Measurements from ENCODE around the gene SYNPO2L.
"Not testable (repeated sequence)": the region's sequence is repeated elsewhere in the genome, so short reads cannot be mapped to it uniquely, and the experiment has no call there.

SYNPO2L gene

GRCh38 chr10:73655990-73656298 lies at the start of gene SYNPO2L:
Gene SYNPO2L (minus strand): TSS chr10:73656029. CDS start chr10:73655922, 107 bp downstream.
- H3K27ac ChIP-seq, result no peak within 1 kb of the TSS
- TF ChIP-seq CTCF (IDR thresholded peaks at IDR 0.05) (no peak), ZFX (IDR thresholded peaks at IDR 0.05; ENCODE audit: borderline replicate concordance) (no peak)

DNA sequence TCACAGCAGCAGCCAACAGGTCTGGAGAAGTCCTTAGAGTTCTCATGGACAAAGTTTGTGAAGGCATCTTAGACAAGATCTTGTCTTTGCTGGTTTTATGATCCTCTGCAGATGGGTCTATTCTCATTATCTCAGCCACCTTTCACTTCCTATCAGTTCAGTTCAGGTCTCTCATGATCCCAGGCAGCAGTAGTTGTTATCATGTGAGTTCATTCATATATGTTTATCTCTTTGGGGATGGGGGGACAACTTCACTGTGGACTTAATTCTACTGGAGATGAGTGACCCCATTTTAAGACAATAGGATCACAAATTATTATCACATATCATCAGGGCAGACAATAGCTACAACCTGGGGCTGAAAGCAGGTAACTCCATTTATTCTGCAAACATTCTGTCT lies 48.1 kb upstream of the SYNPO2L start:
- H3K27ac ChIP-seq, result not testable (repeated sequence)

GRCh38 chr10:73698819-73699218 lies 43.0 kb upstream of the SYNPO2L start:
- not testable (repeated sequence) for H3K27ac ChIP-seq

GRCh38 chr10:73697675-73698159 lies 41.9 kb upstream of the SYNPO2L start, which contains the start of gene AGAP5:
Gene AGAP5 (minus strand): TSS chr10:73698109. CDS start chr10:73697755, 354 bp downstream.
- not testable (repeated sequence) for H3K27ac ChIP-seq

DNA sequence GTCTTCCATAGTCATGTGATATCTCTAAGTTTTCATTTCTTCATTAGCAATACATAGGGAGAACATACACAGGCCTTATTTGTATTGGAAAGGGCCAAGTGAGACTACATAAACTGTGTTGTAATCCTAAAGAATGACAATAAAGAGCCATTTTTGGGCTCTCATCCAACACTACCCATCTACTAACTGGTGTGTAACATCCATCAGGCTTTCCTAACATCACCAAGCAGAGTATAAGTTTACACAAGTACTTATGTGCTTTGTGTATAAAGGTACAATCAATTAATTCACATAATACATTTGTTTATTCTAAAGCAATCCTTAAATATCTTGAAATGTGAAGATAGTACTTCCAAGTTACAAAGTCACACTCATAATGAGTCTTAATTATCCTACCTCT lies 39.5 kb upstream of the SYNPO2L start:
- H3K27ac ChIP-seq, result not testable (repeated sequence)

DNA sequence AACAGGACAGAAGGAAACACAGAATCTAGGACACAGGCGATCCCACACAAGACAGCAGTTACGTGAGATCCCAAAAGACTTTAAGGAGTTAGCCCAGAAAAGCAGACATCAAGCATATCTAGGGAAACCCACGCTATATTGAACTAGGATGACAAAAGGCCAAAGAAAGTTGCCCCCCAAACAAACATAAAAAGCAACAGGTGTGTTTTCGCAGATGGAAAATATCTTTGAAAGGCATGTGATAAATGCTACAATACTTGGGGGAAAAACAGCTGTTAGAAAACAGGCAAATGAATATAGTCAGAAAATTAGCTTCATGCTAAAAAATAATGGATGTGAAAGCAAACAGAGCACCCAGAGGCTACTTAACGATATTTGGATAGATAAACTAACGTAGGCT lies 34.9 kb upstream of the SYNPO2L start:
- H3K27ac ChIP-seq, result not testable (repeated sequence)

GRCh38 chr10:73689596-73689995 lies 33.8 kb upstream of the SYNPO2L start:
- not testable (repeated sequence) for H3K27ac ChIP-seq

DNA sequence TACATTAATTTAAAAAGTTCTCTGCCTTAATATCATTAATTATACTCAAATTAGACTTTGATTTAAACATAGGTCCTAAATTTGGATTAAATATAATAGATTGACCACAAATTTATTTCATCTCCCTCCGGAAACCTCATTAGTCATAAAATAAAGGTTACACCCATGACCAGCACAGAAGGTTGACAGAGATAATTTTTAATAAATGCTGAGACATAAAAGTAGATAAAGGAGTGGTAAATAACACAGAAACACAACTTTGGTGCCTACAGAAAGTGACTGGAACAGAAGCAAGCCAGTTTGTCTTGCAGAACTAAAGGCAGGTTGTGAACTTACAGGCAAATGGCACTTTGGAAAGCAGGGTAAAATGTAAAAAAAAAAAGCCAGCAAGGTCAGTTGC lies 31.8 kb upstream of the SYNPO2L start:
- H3K27ac ChIP-seq, result not testable (repeated sequence)

- not testable (repeated sequence) for H3K27ac ChIP-seq
Measured at GRCh38 chr10:73674546-73674945, 18.7 kb upstream of the SYNPO2L start.

- H3K27ac ChIP-seq, result not testable (repeated sequence)
Measured at GRCh38 chr10:73668378-73668777, 12.5 kb upstream of the SYNPO2L start.

GRCh38 chr10:73666153-73666809 lies 10.5 kb upstream of the SYNPO2L start:
- not testable (repeated sequence) for H3K27ac ChIP-seq

DNA sequence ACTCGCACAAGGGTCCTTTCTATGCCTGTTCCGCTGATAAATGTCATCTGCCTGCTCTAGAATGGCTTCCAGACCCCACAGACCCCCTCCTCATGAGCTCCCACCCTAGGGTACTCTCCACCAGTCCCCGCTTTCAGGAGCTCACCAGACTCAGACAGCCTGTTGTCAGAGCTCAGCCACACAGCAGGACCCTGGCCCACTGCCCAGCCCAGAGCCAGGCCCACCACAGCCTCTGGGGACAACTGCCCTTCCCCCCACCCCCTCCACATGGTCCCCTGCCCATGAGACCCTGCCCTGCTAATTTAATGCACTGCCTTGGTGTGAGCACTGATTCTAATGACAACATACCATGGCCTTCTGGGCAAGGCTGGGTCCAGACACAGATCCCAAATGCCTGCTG lies 9.8 kb upstream of the SYNPO2L start:
- H3K27ac ChIP-seq, result not testable (repeated sequence)

DNA sequence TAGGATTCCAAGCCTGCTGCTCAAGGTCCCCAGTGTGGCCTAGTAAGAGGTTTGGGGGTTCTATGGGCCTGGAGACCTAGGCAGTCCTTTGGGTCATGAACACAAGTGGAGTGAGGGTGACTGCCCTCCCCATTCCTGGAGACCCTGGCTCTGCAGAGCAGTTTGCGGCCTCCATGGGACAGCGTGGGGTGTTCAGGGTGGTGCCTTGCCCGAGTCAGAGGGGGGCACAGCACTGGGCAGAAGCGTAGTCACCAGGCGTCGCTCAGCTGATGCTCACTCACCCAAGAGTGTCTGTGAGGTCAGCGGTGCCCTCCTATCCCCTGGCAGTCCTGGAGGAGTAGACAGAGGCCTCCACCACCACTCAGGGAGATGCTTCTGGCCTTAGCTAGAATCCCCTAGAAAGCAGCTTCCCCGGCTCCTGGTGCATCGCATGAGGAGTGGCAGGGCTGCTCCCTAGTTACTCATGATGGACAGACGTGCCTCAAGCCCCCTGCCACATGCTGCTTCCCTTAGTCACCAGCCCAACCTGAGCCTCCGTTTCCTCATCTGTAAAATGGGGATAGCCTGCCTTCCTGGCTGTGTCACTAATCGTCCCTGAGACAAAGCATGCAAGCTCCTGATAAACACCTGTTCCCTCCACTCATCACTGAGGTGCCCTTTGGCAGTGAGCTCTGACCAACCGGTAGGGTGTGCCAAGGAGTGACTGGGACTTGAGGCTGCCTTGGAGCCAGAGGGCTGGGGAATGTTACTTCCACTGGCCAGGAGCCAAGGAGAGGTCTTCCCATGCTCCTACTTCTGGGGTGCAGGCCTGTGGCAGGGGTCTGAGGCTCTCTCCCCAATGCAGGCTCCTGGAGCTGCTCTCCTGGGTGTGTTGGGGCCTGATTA lies 8.6 kb upstream of the SYNPO2L start:
- not testable (repeated sequence) for H3K27ac ChIP-seq

DNA sequence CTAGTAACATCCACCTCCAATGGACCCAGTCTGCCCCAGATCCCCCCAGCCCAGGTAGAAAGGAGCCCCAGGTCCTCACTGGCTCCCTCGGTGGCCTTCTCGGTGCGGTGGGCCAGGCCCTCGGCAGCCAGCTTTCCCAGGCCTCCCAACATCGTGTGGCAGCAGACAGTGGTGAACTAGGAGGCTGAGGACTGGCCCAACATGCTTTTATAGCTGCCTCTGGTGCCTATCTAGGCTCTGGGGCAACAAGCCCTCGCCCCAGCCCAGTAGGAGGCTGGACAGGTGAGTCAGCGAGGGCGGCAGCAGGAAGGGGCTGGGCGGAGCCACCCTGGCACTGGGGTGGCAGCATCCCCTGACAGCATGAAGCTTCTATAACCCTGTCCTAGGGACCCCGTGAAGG lies 7.8 kb upstream of the SYNPO2L start:
- H3K27ac ChIP-seq, result not testable (repeated sequence)

GRCh38 chr10:73662705-73663104 lies 6.9 kb upstream of the SYNPO2L start:
- H3K27ac ChIP-seq, result not testable (repeated sequence)

Data from 22Rv1 (cell line).